ENCODE measurements around the gene SOBP.
A peak's percentile ranks its signal among the peaks of the same experiment; 100 is the strongest.
"Not testable (repeated sequence)": the region's sequence is repeated elsewhere in the genome, so short reads cannot be mapped to it uniquely, and the experiment has no call there.

Gene SOBP

GRCh38 chr6:107489636-107490565, at the start of gene SOBP:
TSS of gene SOBP (plus strand) at chr6:107490117. CDS start at chr6:107490617, 500 bp downstream.
- DNase-seq (ENCODE audit: low read depth in 2 of 2, low spot score in 1 of 2): no peak

GRCh38 chr6:107440936-107441335, 49.0 kb upstream of the SOBP start:
- DNase-seq (ENCODE audit: low read depth in 2 of 2, low spot score in 1 of 2): no peak

- DNase-seq (ENCODE audit: low read depth in 2 of 2, low spot score in 1 of 2): no peak
Observed at GRCh38 chr6:107441682-107442081, 48.2 kb upstream of the SOBP start.

GRCh38 chr6:107442938-107443607, 46.8 kb upstream of the SOBP start:
- no peak for DNase-seq (ENCODE audit: low read depth in 2 of 2, low spot score in 1 of 2)

GRCh38 chr6:107443608-107444267, 46.2 kb upstream of the SOBP start:
- DNase-seq (ENCODE audit: low read depth in 2 of 2, low spot score in 1 of 2): no peak

GRCh38 chr6:107444277-107444676, 45.6 kb upstream of the SOBP start:
- no peak for DNase-seq (ENCODE audit: low read depth in 2 of 2, low spot score in 1 of 2)

GRCh38 chr6:107447663-107448216, 42.2 kb upstream of the SOBP start:
- no peak for DNase-seq (ENCODE audit: low read depth in 2 of 2, low spot score in 1 of 2)

GRCh38 chr6:107448776-107449175, 41.1 kb upstream of the SOBP start:
- DNase-seq (ENCODE audit: low read depth in 2 of 2, low spot score in 1 of 2): no peak

GRCh38 chr6:107458672-107459282, 31.1 kb upstream of the SOBP start:
- DNase-seq (ENCODE audit: low read depth in 2 of 2, low spot score in 1 of 2): peak in 1 of 2 donors; percentile 2

- DNase-seq (ENCODE audit: low read depth in 2 of 2, low spot score in 1 of 2): peak; percentile 91 to 95
Observed at GRCh38 chr6:107459283-107460082, 30.4 kb upstream of the SOBP start, which contains the start of gene PDSS2. TSS of gene PDSS2 (minus strand) at chr6:107459564. CDS start at chr6:107459285, 279 bp downstream.

- no peak for DNase-seq (ENCODE audit: low read depth in 2 of 2, low spot score in 1 of 2)
Observed at GRCh38 chr6:107460083-107460631, 29.8 kb upstream of the SOBP start.

GRCh38 chr6:107466062-107466461, 23.9 kb upstream of the SOBP start:
- DNase-seq (ENCODE audit: low read depth in 2 of 2, low spot score in 1 of 2): no peak

- DNase-seq (ENCODE audit: low read depth in 2 of 2, low spot score in 1 of 2): no peak
Observed at GRCh38 chr6:107470364-107470763, 19.6 kb upstream of the SOBP start.

GRCh38 chr6:107473660-107474059, 16.3 kb upstream of the SOBP start:
- no peak for DNase-seq (ENCODE audit: low read depth in 2 of 2, low spot score in 1 of 2)

GRCh38 chr6:107475360-107475759, 14.6 kb upstream of the SOBP start:
- not testable (repeated sequence) for DNase-seq (ENCODE audit: low read depth in 2 of 2, low spot score in 1 of 2)

GRCh38 chr6:107475826-107476225, 14.1 kb upstream of the SOBP start:
- DNase-seq (ENCODE audit: low read depth in 2 of 2, low spot score in 1 of 2): not testable (repeated sequence)

- DNase-seq (ENCODE audit: low read depth in 2 of 2, low spot score in 1 of 2): no peak
Observed at GRCh38 chr6:107479089-107479690, 10.7 kb upstream of the SOBP start.

- DNase-seq (ENCODE audit: low read depth in 2 of 2, low spot score in 1 of 2): no peak
Observed at GRCh38 chr6:107485157-107485556, 4.8 kb upstream of the SOBP start.

- DNase-seq (ENCODE audit: low read depth in 2 of 2, low spot score in 1 of 2): no peak
Observed at GRCh38 chr6:107488174-107488874, 1.6 kb upstream of the SOBP start.

Measured in stimulated activated CD8-positive, alpha-beta memory T cell treated with anti-CD3 and anti-CD28 coated beads, Interleukin-4, amount 100 ng/mL, for 1 hour (primary cell).